Vagina (tissue), 2 donors: ENCODE measurements around the gene SLC24A3.

ENCODE experiments used
- CTCF ChIP-seq, 3 experiments: fragments of 450-650 bp in 2 of 3; fragments of 200-600 bp in 1 of 3; sonication (generic) in 1 of 3; IDR thresholded peaks; one replicate each; pipeline ENCODE4 v1.5.1; 2017 to 2019; ENCODE audit warnings: antibody characterized with exemption in 3 of 3, mild to moderate bottlenecking in 2 of 3, moderate library complexity in 2 of 3
- POLR2A ChIP-seq, 2 donors: fragments of 450-650 bp; IDR thresholded peaks; one replicate each; pipeline ENCODE4 v1.6.1; 2017; ENCODE audit warnings: antibody characterized with exemption in 2 of 2, mild to moderate bottlenecking in 2 of 2, moderate library complexity in 2 of 2
- POLR2AphosphoS5 ChIP-seq, 2 donors: sonication (generic); formaldehyde crosslinking; IDR thresholded peaks; one replicate each; pipeline ENCODE4 v1.9.0; 2017; ENCODE audit warnings: antibody characterized with exemption in 2 of 2, mild to moderate bottlenecking in 2 of 2, low read depth in 1 of 2; ENCODE audit not compliant: insufficient read depth in 1 of 2

GRCh38 chr20:19250346-19250745 is 37.9 kb downstream of the SLC24A3 start:
- TF ChIP-seq POLR2AphosphoS5 (IDR thresholded peaks at IDR 0.05; ENCODE audit: insufficient read depth in 1 of 2, low read depth in 1 of 2) (no peak), CTCF (IDR thresholded peaks at IDR 0.05) (no peak), POLR2A (IDR thresholded peaks at IDR 0.05) (no peak)
